Keratinocyte (primary cell): ENCODE data around the gene MTRR. TPM values are rescaled to one million over a fixed set of nuclear protein-coding genes. Genes with fewer than 3 reads are reported as not detected.

Source experiments
- DNase-seq: peaks from one replicate; pipeline ENCODE4 v3.0.0-alpha.2; 2011; ENCODE audit warnings: low read depth, missing footprints, low spot score
- FAIRE-seq: peaks from 2 replicates; lab custom pipeline; 2011; peaks lifted over from hg19 to GRCh38; lab: Jason Lieb, UNC
- H2AFZ ChIP-seq: 2 replicates; pipeline ENCODE4 v1.6.0; 2012; ENCODE audit warnings: low read length, control low read depth, inconsistent platforms; ENCODE audit not compliant: control insufficient read depth
- H3K27ac ChIP-seq: 2 replicates; pipeline ENCODE4 v1.5.1; 2011; ENCODE audit warnings: low read length; ENCODE audit not compliant: control insufficient read depth, insufficient read depth
- H3K27me3 ChIP-seq: 3 replicates; pipeline ENCODE4 v1.6.0; 2011; ENCODE audit warnings: low read length; ENCODE audit not compliant: control insufficient read depth, insufficient read depth; ENCODE audit errors: extremely low read depth
- H3K36me3 ChIP-seq, 2 experiments: 2 replicates in 1 of 2; 3 replicates in 1 of 2; pipeline ENCODE4 v1.5.1; 2011; ENCODE audit warnings: low read length in 2 of 2, mild to moderate bottlenecking in 1 of 2; ENCODE audit not compliant: control insufficient read depth in 2 of 2, insufficient read depth in 2 of 2; ENCODE audit errors: extremely low read depth in 1 of 2
- H3K4me1 ChIP-seq: 3 replicates; pipeline ENCODE4 v1.5.1; 2011; ENCODE audit warnings: low read length; ENCODE audit not compliant: control insufficient read depth, insufficient read depth; ENCODE audit errors: extremely low read depth
- H3K4me2 ChIP-seq: 3 replicates; pipeline ENCODE4 v1.6.0; 2011; ENCODE audit warnings: low read depth, low read length; ENCODE audit not compliant: control insufficient read depth, insufficient read depth; ENCODE audit errors: extremely low read depth
- H3K4me3 ChIP-seq, 3 experiments: fragments of 200-600 bp in 1 of 3; sonication (generic) in 1 of 3; 2 replicates in 2 of 3; 3 replicates in 1 of 3; pipeline ENCODE4 v1.5.1; 2011 to 2016; ENCODE audit warnings: low read length in 3 of 3, mild to moderate bottlenecking in 3 of 3, control low read depth in 2 of 3, inconsistent platforms in 1 of 3, low read depth in 1 of 3, mixed read lengths in 1 of 3, mixed run types in 1 of 3, moderate library complexity in 1 of 3; ENCODE audit not compliant: control insufficient read depth in 2 of 3, insufficient read depth in 2 of 3; ENCODE audit errors: extremely low read depth in 1 of 3
- H3K79me2 ChIP-seq: 2 replicates; pipeline ENCODE4 v1.6.0; 2012; ENCODE audit warnings: low read length; ENCODE audit not compliant: control insufficient read depth, insufficient read depth
- H3K9ac ChIP-seq: 3 replicates; pipeline ENCODE4 v1.6.0; 2011; ENCODE audit warnings: low read length; ENCODE audit not compliant: control insufficient read depth, insufficient read depth; ENCODE audit errors: extremely low read depth
- H3K9me1 ChIP-seq: 3 replicates; pipeline ENCODE4 v1.6.0; 2011; ENCODE audit warnings: low read length; ENCODE audit not compliant: control insufficient read depth, insufficient read depth; ENCODE audit errors: extremely low read depth
- H3K9me3 ChIP-seq: 2 replicates; pipeline ENCODE4 v1.5.1; 2012; ENCODE audit warnings: low read depth, low read length; ENCODE audit not compliant: control insufficient read depth
- H4K20me1 ChIP-seq: 3 replicates; pipeline ENCODE4 v1.6.0; 2011; ENCODE audit warnings: low read length; ENCODE audit not compliant: control insufficient read depth, insufficient read depth; ENCODE audit errors: extremely low read depth
- CTCF ChIP-seq, 3 experiments: IDR thresholded peaks in 1 of 3; conservative IDR thresholded peaks in 1 of 3; optimal IDR thresholded peaks in 1 of 3; 2 replicates in 2 of 3; 3 replicates in 1 of 3; pipeline versions ENCODE3 to v1.5.1; 2011; ENCODE audit warnings: low read length in 3 of 3, mild to moderate bottlenecking in 3 of 3, moderate library complexity in 2 of 3, control low read depth in 1 of 3, inconsistent platforms in 1 of 3; ENCODE audit not compliant: insufficient read depth in 2 of 3; ENCODE audit errors: extremely low read depth in 1 of 3
- EZH2 ChIP-seq: IDR thresholded peaks from one replicate; pipeline ENCODE4 v1.6.1; 2012; ENCODE audit warnings: inconsistent platforms, mild to moderate bottlenecking, low read length, moderate library complexity
- dilution Hi-C: fragments of 300-500 bp; cut with MboI; formaldehyde crosslinking; loops from one replicate; pipeline ENCODE4 v1.7.0; 2020; ENCODE audit warnings: low sequenced_read_pairs; ENCODE audit not compliant: extremely low pct_ligation_motif_present
- polyA plus RNA-seq, 5 experiments: library from polyadenylated mRNA; depleted of rRNA in 3 of 5; stranded (reverse) in 3 of 5; stranded (forward) in 1 of 5; unstranded in 1 of 5; fragments of >200 nt; gene quantifications; 1 replicate in 1 of 5; 2 replicates in 3 of 5; 3 replicates in 1 of 5; pipeline versions ENCODE4 v1.2.1 to v1.2.3, GENCODE V29; 2011 to 2012; ENCODE audit warnings: missing spikeins in 2 of 5, low read depth in 1 of 5, low replicate concordance in 1 of 5

Gene MTRR
- polyA plus RNA-seq, 1 donor (not counting 4 experiments of a cell fraction or from before 2014, with no cell fraction given), result 45.5 TPM

DNA sequence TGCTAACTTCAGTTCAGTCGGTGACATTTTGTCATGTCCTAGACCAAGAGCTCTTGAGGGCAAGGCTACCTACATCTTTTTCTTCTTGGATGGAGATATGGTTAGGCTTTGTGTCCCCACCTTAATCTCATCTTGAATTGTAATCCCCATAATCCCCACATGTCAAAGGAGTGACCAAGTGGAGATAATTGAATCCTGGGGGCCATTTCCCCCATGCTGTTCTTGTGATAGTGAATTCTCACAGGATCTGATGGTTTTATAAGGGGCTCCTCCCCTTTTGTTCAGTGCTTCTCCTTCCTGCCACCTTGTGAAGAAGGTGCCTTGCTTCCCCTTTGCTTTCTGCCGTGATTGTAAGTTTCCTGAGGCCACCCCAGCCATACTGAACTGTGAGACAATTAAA, 16.0 kb upstream of the MTRR start:
- Histone ChIP-seq H3K27ac (no peak overlapping the region), H3K9me1 (no peaks in the 10 kb centered on the region), H3K36me3 (no peaks in the 10 kb centered on the region), H3K9ac (no peak overlapping the region), H4K20me1 (no peaks in the 10 kb centered on the region), H3K4me3 (no peak overlapping the region), H3K4me1 (no peaks in the 10 kb centered on the region), H3K27me3 (peaks cover 30% of the 10 kb centered on the region), H3K9me3 (no peaks in the 10 kb centered on the region), H3K4me2 (no peak overlapping the region), H3K79me2 (no peaks in the 10 kb centered on the region), H2AFZ (no peak overlapping the region)
- DNase-seq (no peak), FAIRE-seq (no peak)
- dilution Hi-C loops, result no loop called here
- TF ChIP-seq EZH2, result no peak
- no peak for TF ChIP-seq CTCF (optimal IDR thresholded peaks at IDR 0.05 in 1 of 3, IDR thresholded peaks at IDR 0.05 in 1 of 3, conservative IDR thresholded peaks at IDR 0.05 in 1 of 3; ENCODE audit: extremely low read depth in 1 of 3, insufficient read depth in 2 of 3, low read length in 3 of 3)

DNA sequence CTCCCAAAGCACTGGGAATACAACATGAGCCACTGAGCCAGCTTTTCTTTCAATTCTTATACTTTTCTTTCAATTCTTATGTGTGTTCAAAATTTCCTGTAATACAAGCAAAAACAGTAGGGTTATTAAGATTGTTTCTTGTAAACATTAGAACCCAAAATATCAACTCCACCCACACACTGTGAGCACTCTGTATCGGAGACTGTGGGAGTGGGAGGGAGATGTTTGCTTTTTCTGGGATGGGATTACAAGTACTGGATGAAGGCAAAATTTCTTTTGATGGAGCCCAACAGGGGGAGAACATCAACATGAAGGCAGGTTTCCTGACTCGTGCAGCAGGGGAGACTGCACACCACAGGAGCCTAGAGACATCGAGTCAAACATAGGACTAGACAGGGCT, 13.3 kb upstream of the MTRR start:
- FAIRE-seq, result no peak
- Histone ChIP-seq H3K4me1 (no peaks in the 10 kb centered on the region), H2AFZ (no peak overlapping the region), H3K9ac (no peak overlapping the region), H3K9me3 (no peaks in the 10 kb centered on the region), H3K27ac (no peak overlapping the region), H4K20me1 (no peaks in the 10 kb centered on the region), H3K79me2 (no peaks in the 10 kb centered on the region), H3K4me2 (no peak overlapping the region), H3K4me3 (no peak overlapping the region), H3K27me3 (peaks cover 17% of the 10 kb centered on the region), H3K9me1 (no peaks in the 10 kb centered on the region), H3K36me3 (peaks cover 0 to 5% of the 10 kb centered on the region in 2 experiments)
- dilution Hi-C loops, result no loop called here
- no peak for TF ChIP-seq CTCF (optimal IDR thresholded peaks at IDR 0.05 in 1 of 3, IDR thresholded peaks at IDR 0.05 in 1 of 3, conservative IDR thresholded peaks at IDR 0.05 in 1 of 3; ENCODE audit: extremely low read depth in 1 of 3, insufficient read depth in 2 of 3, low read length in 3 of 3)
- no peak for TF ChIP-seq EZH2
- no peak for DNase-seq
